NT2/D1 (cell line): ENCODE results near the gene ATG10.
"Not testable (repeated sequence)": the region's sequence is repeated elsewhere in the genome, so short reads cannot be mapped to it uniquely, and the experiment has no call there.

Experiments used
- SUZ12 ChIP-seq: IDR thresholded peaks from 2 replicates; pipeline ENCODE4 v1.6.1; 2011; ENCODE audit not compliant: insufficient read length, insufficient read depth; ENCODE audit errors: extremely low read depth
- YY1 ChIP-seq: IDR thresholded peaks from 2 replicates; pipeline ENCODE4 v1.6.1; 2011; ENCODE audit not compliant: insufficient read length, insufficient read depth
- ZNF274 ChIP-seq: IDR thresholded peaks from 2 replicates; pipeline ENCODE4 v1.6.1; 2011; ENCODE audit warnings: mild to moderate bottlenecking, low read depth, low read length

DNA sequence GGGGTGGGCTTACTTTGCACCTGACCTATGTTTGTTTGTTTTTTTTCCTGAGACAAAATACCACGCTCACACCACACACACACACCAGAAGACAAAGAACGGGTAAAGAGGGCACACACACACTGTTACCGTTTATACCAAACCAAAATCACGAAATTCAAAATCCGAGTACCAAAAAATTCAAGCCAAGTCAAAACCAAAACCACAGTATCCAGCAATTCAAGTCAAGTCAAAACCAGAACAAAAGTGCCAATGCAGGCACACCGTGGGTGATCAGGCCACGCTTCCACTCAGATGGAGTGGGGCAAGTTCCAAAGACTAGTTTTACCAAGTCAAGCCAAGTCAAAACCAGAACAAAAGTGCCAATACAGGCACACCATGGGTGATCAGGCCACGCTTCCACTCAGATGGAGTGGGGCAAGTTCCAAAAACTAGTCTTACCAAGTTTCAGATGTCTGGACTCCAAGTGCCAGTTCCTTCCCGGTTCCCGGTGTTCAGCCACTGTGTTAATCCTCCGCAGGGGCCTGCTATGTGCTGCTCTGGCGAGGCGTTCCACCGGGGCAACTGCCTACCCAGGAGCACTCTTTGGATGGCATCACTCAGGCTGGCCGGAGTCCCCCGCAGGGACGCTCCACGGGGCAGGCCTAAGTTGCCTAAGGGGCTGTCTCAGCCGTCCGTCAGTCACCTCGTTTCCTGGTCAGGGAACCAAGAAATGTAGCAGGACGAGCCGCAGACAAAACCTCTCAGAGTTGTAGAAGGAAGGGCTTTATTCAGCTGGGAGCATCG, 300.9 kb downstream of the ATG10 start:
- TF ChIP-seq YY1, SUZ12, ZNF274: not testable (repeated sequence)
